ENCODE data around the gene KMT5C. TPM values are rescaled to one million over a fixed set of nuclear protein-coding genes. Genes with fewer than 3 reads are reported as not detected.

KMT5C gene
- total RNA-seq, 1 experiment from 2014 or later = 54.5 TPM

DNA sequence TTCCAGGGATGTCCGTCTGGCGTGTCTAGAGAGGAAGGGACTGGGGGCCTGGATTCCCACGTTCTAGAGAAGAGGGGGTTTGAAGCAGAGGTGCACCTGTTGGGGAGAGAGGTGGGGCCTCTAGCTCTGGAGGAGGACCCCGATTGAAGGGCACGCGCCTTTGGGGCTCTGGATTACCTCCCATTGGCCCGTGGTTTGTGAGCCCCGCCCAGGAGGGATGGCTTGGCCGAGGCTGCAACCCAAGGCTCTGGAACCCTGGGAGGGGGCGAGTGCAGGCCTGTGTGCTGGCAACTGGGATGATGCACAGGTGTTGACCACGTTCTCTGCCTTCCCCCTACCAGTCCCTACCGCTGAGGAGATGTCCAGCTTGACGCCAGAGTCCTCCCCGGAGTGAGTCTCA lies 34.7 kb upstream of the KMT5C start:
- H3K14ac ChIP-seq (ENCODE audit: insufficient read depth, low read length) = no peak overlapping the region
- TF ChIP-seq, protein P1, sequence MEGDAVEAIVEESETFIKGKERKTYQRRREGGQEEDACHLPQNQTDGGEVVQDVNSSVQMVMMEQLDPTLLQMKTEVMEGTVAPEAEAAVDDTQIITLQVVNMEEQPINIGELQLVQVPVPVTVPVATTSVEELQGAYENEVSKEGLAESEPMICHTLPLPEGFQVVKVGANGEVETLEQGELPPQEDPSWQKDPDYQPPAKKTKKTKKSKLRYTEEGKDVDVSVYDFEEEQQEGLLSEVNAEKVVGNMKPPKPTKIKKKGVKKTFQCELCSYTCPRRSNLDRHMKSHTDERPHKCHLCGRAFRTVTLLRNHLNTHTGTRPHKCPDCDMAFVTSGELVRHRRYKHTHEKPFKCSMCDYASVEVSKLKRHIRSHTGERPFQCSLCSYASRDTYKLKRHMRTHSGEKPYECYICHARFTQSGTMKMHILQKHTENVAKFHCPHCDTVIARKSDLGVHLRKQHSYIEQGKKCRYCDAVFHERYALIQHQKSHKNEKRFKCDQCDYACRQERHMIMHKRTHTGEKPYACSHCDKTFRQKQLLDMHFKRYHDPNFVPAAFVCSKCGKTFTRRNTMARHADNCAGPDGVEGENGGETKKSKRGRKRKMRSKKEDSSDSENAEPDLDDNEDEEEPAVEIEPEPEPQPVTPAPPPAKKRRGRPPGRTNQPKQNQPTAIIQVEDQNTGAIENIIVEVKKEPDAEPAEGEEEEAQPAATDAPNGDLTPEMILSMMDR (conservative IDR thresholded peaks at IDR 0.05) = no peak
- no peaks in the 10 kb centered on the region for H3K27me3 ChIP-seq (ENCODE audit: insufficient read depth, low read length)
- H3K9ac ChIP-seq (ENCODE audit: extremely low read depth, insufficient read length, low read length) = no peak overlapping the region
- Mint-ChIP-seq H3K4me3 (peak overlapping the region in 1 of 2 experiments; percentile 53; a peak in 2 of 5 replicates), H3K36me3 (ENCODE audit: insufficient read depth in 1 of 3, low read depth in 3 of 3) (peaks cover 45 to 68% (median 66%) of the 10 kb centered on the region in 3 experiments; a peak in 6 of 7 replicates), H3K4me1 (peaks cover 15 to 24% of the 10 kb centered on the region in 2 experiments), H3K27ac (peak overlapping the region in 1 of 3 experiments; percentile 72; a peak in 1 of 7 replicates), H3K27me3 (ENCODE audit: low read depth) (no peaks in the 10 kb centered on the region; the same call in 1 of the 2 replicates), H3K9me3 (no peaks in the 10 kb centered on the region)
- H3K79me2 ChIP-seq (ENCODE audit: insufficient read depth, low read length) = no peaks in the 10 kb centered on the region
- H3K23ac ChIP-seq (ENCODE audit: insufficient read length, low read depth, low read length) = no peak overlapping the region
- no peak overlapping the region for H3K4ac ChIP-seq (ENCODE audit: low read depth, low read length)
- WGBS (ENCODE audit: extremely low coverage, insufficient read length, low lambda C conversion rate) = no CpG with 5 or more reads among the region's 14 CpGs
- H4K5ac ChIP-seq (ENCODE audit: insufficient read length, low read depth, low read length) = no peak overlapping the region
- H3K4me1 ChIP-seq (ENCODE audit: insufficient read depth, low read length) = peaks cover 3% of the 10 kb centered on the region; the same call in 1 of the 2 replicates
- H3T11ph ChIP-seq (ENCODE audit: low read length) = no peak overlapping the region
- H2BK12ac ChIP-seq (ENCODE audit: insufficient read length, low read depth, low read length) = no peak overlapping the region
- H2AFZ ChIP-seq (ENCODE audit: low read length) = no peak overlapping the region
- no peaks in the 10 kb centered on the region for H3K9me3 ChIP-seq (ENCODE audit: control insufficient read depth, low read depth, low read length)
- no peaks in the 10 kb centered on the region for H3K23me2 ChIP-seq (ENCODE audit: insufficient read length, low read depth, low read length, poor library complexity, severe bottlenecking)
- no peak overlapping the region for H3K27ac ChIP-seq (ENCODE audit: insufficient read length, low read depth, low read length)
- no peaks in the 10 kb centered on the region for H4K20me1 ChIP-seq (ENCODE audit: control insufficient read depth, insufficient read depth, insufficient read length)
- no peak overlapping the region for H4K8ac ChIP-seq (replicated peaks; ENCODE audit: insufficient read length, low read depth, low read length)
- peak; percentile 69 for DNase-seq
- no peak overlapping the region for H3K18ac ChIP-seq (ENCODE audit: insufficient read length, low read depth, low read length)
- no peak overlapping the region for H2BK20ac ChIP-seq (ENCODE audit: low read depth, low read length, poor library complexity, severe bottlenecking)
- H2BK120ac ChIP-seq (ENCODE audit: low read depth, low read length, poor library complexity, severe bottlenecking) = no peak overlapping the region
- H4K91ac ChIP-seq (ENCODE audit: insufficient read length, low read depth, low read length) = no peak overlapping the region
- H2BK15ac ChIP-seq (ENCODE audit: low read depth, low read length) = no peak overlapping the region
- no peaks in the 10 kb centered on the region for H3K79me1 ChIP-seq (ENCODE audit: insufficient read depth, low read depth, low read length, poor library complexity, severe bottlenecking)
- H3K4me2 ChIP-seq (ENCODE audit: insufficient read depth, insufficient read length, low read length) = no peak overlapping the region
- H2AK5ac ChIP-seq (ENCODE audit: insufficient read length, low read length) = no peak overlapping the region
- no peak overlapping the region for H3K56ac ChIP-seq (ENCODE audit: insufficient read length, low read depth, low read length)
- H2BK5ac ChIP-seq (ENCODE audit: insufficient read length, low read length) = no peak overlapping the region
